Neuronal stem cell (in vitro differentiated cells): Measurements from ENCODE around the gene ANKZF1.
A peak's percentile ranks its signal among the peaks of the same experiment; 100 is the strongest.

Source experiments
- DNase-seq: peaks from one replicate; pipeline ENCODE4 v3.0.0-alpha.2; 2013; ENCODE audit warnings: low spot score
- H2AFZ ChIP-seq: one replicate; pipeline ENCODE4 v1.6.1; 2013; ENCODE audit warnings: mild to moderate bottlenecking, low read length, inconsistent platforms
- H2AK5ac ChIP-seq: 2 replicates; pipeline ENCODE4 v1.6.1; 2013; ENCODE audit warnings: low read depth, mild to moderate bottlenecking, inconsistent platforms, low read length, moderate library complexity, mixed read lengths
- H2BK120ac ChIP-seq: 2 replicates; pipeline ENCODE4 v1.6.1; 2013; ENCODE audit warnings: low read depth, mild to moderate bottlenecking, inconsistent platforms, low read length, moderate library complexity, mixed read lengths
- H2BK12ac ChIP-seq: one replicate; pipeline ENCODE4 v1.6.1; 2013; ENCODE audit warnings: low read length, inconsistent platforms
- H2BK15ac ChIP-seq: 2 replicates; pipeline ENCODE4 v1.6.1; 2013; ENCODE audit warnings: mild to moderate bottlenecking, low read length, inconsistent platforms, mixed read lengths
- H2BK5ac ChIP-seq: one replicate; pipeline ENCODE4 v1.6.1; 2013; ENCODE audit warnings: inconsistent platforms, mild to moderate bottlenecking, low read length, moderate library complexity
- H3K14ac ChIP-seq: one replicate; pipeline ENCODE4 v1.6.1; 2013; ENCODE audit warnings: low read length, inconsistent platforms
- H3K18ac ChIP-seq: 2 replicates; pipeline ENCODE4 v1.6.1; 2013; ENCODE audit warnings: low read length, inconsistent platforms
- H3K23ac ChIP-seq: 2 replicates; pipeline ENCODE4 v1.6.1; 2013; ENCODE audit warnings: low read depth, mild to moderate bottlenecking, mixed read lengths, low read length, inconsistent platforms; ENCODE audit not compliant: poor library complexity
- H3K27ac ChIP-seq: replicated peaks from 3 replicates; pipeline ENCODE4 v1.5.1; 2013; ENCODE audit warnings: low read length, inconsistent platforms
- H3K27me3 ChIP-seq, 3 experiments: 2 replicates each; pipeline ENCODE4 v1.6.1; 2013; ENCODE audit warnings: low read length in 3 of 3, mild to moderate bottlenecking in 2 of 3, inconsistent platforms in 1 of 3, low read depth in 1 of 3, mixed read lengths in 1 of 3, moderate library complexity in 1 of 3; ENCODE audit not compliant: control insufficient read depth in 3 of 3, insufficient read depth in 3 of 3
- H3K36me3 ChIP-seq, 2 donors: replicated peaks in 1 of 2; 2 replicates each; pipeline ENCODE4 v1.6.1; 2013; ENCODE audit warnings: low read length in 2 of 2; ENCODE audit not compliant: control insufficient read depth in 2 of 2, insufficient read depth in 2 of 2
- H3K4ac ChIP-seq: 2 replicates; pipeline ENCODE4 v1.6.1; 2013; ENCODE audit warnings: inconsistent platforms, mild to moderate bottlenecking, low read length, moderate library complexity
- H3K4me1 ChIP-seq, 2 donors: 1 replicate in 1 of 2; 2 replicates in 1 of 2; pipeline ENCODE4 v1.6.1; 2013; ENCODE audit warnings: low read length in 2 of 2, low read depth in 1 of 2; ENCODE audit not compliant: control insufficient read depth in 2 of 2, insufficient read depth in 1 of 2
- H3K4me2 ChIP-seq: one replicate; pipeline ENCODE4 v1.6.1; 2013; ENCODE audit warnings: mild to moderate bottlenecking, low read length, inconsistent platforms; ENCODE audit not compliant: insufficient read depth, poor library complexity, severe bottlenecking
- H3K4me3 ChIP-seq, 2 donors: 2 replicates each; pipeline ENCODE4 v1.5.1; 2013; ENCODE audit warnings: low read length in 2 of 2, mild to moderate bottlenecking in 2 of 2, inconsistent platforms in 1 of 2, moderate library complexity in 1 of 2
- H3K79me1 ChIP-seq: one replicate; pipeline ENCODE4 v1.6.1; 2013; ENCODE audit warnings: low read depth, mild to moderate bottlenecking, inconsistent platforms, low read length, moderate library complexity
- H3K9ac ChIP-seq: one replicate; pipeline ENCODE4 v1.6.1; 2013; ENCODE audit warnings: mild to moderate bottlenecking, low read depth, low read length, inconsistent platforms; ENCODE audit not compliant: poor library complexity
- H3K9me3 ChIP-seq, 2 donors: replicated peaks in 1 of 2; 2 replicates each; pipeline versions ENCODE3 to v1.6.1; 2013; ENCODE audit warnings: low read length in 2 of 2, mild to moderate bottlenecking in 2 of 2, inconsistent platforms in 1 of 2, low read depth in 1 of 2, mixed read lengths in 1 of 2, moderate library complexity in 1 of 2; ENCODE audit not compliant: control insufficient read depth in 2 of 2, insufficient read depth in 1 of 2
- H4K8ac ChIP-seq: one replicate; pipeline ENCODE4 v1.6.1; 2013; ENCODE audit warnings: low read depth, mild to moderate bottlenecking, inconsistent platforms, low read length, moderate library complexity
- H4K91ac ChIP-seq: one replicate; pipeline ENCODE4 v1.6.1; 2013; ENCODE audit warnings: low read length, low read depth, mild to moderate bottlenecking, inconsistent platforms; ENCODE audit not compliant: poor library complexity
- WGBS, 2 donors: extraction: QIAGEN DNeasy Blood & Tissue Kit; methylation state at CpG; one replicate each; pipeline ENCODE4 v1.1.7; 2013; ENCODE audit warnings: missing lambda C conversion rate in 2 of 2, mixed read lengths in 1 of 2; ENCODE audit not compliant: insufficient read length in 2 of 2, insufficient replicate concordance in 1 of 2; ENCODE audit errors: extremely low coverage in 2 of 2; 5-methylcytosine and 5-hydroxymethylcytosine counted together

ANKZF1 gene

GRCh38 chr2:219268294-219268693 lies 38.7 kb downstream of the ANKZF1 start:
- Histone ChIP-seq H3K36me3 (no peaks in the 10 kb centered on the region), H3K4me1 (no peaks in the 10 kb centered on the region), H3K27ac (no peak overlapping the region), H2BK15ac (no peak overlapping the region), H3K9me3 (no peaks in the 10 kb centered on the region), H2BK5ac (no peak overlapping the region), H3K9ac (no peak overlapping the region), H2BK120ac (no peak overlapping the region), H2AK5ac (no peak overlapping the region), H3K4me2 (no peak overlapping the region), H4K91ac (no peak overlapping the region), H3K4me3 (no peak overlapping the region), H2BK12ac (no peak overlapping the region), H3K4ac (no peak overlapping the region), H4K8ac (no peak overlapping the region), H2AFZ (no peak overlapping the region), H3K18ac (no peak overlapping the region), H3K14ac (no peak overlapping the region), H3K23ac (no peak overlapping the region), H3K27me3 (peaks cover 0 to 68% (median 2%) of the 10 kb centered on the region in 3 experiments), H3K79me1 (peaks cover 3% of the 10 kb centered on the region)
- no peak for DNase-seq
- WGBS, 2 donors, result no CpG with 5 or more reads among the region's 2 CpGs

GRCh38 chr2:219269362-219270054 lies 39.9 kb downstream of the ANKZF1 start:
- Histone ChIP-seq H2BK15ac (no peak overlapping the region), H2AFZ (no peak overlapping the region), H2BK5ac (no peak overlapping the region), H3K27ac (no peak overlapping the region), H3K4ac (peak overlapping the region; percentile 47), H3K9me3 (no peaks in the 10 kb centered on the region), H2AK5ac (no peak overlapping the region), H3K4me1 (peaks cover 3 to 6% of the 10 kb centered on the region in 2 donors), H4K8ac (no peak overlapping the region), H3K14ac (no peak overlapping the region), H4K91ac (no peak overlapping the region), H3K4me3 (no peak overlapping the region), H3K36me3 (no peaks in the 10 kb centered on the region), H3K23ac (peak overlapping the region; percentile 3), H2BK120ac (no peak overlapping the region), H3K9ac (no peak overlapping the region), H3K4me2 (no peak overlapping the region), H3K27me3 (peaks cover 0 to 62% (median 2%) of the 10 kb centered on the region in 3 experiments), H3K79me1 (peaks cover 3% of the 10 kb centered on the region), H2BK12ac (no peak overlapping the region), H3K18ac (no peak overlapping the region)
- DNase-seq, result no peak
- no CpG with 5 or more reads among the region's 8 CpGs for WGBS, 2 donors

GRCh38 chr2:219270055-219270372 lies 40.4 kb downstream of the ANKZF1 start:
- Histone ChIP-seq H3K18ac (no peak overlapping the region), H3K9me3 (no peaks in the 10 kb centered on the region), H3K4ac (no peak overlapping the region), H3K27ac (no peak overlapping the region), H4K8ac (no peak overlapping the region), H3K27me3 (peaks cover 0 to 58% (median 2%) of the 10 kb centered on the region in 3 experiments), H3K4me2 (no peak overlapping the region), H3K79me1 (peaks cover 3% of the 10 kb centered on the region), H4K91ac (no peak overlapping the region), H2BK12ac (no peak overlapping the region), H2BK120ac (no peak overlapping the region), H2BK15ac (no peak overlapping the region), H3K36me3 (no peaks in the 10 kb centered on the region), H3K23ac (no peak overlapping the region), H3K4me1 (peaks cover 3 to 8% of the 10 kb centered on the region in 2 donors), H2AFZ (no peak overlapping the region), H3K14ac (no peak overlapping the region), H2AK5ac (no peak overlapping the region), H2BK5ac (no peak overlapping the region), H3K4me3 (no peak overlapping the region), H3K9ac (peak overlapping the region; percentile 71)
- WGBS, 2 donors, result no CpG with 5 or more reads among the region's 5 CpGs
- DNase-seq, result no peak

- Histone ChIP-seq H2AFZ (no peak overlapping the region), H3K18ac (no peak overlapping the region), H3K36me3 (no peaks in the 10 kb centered on the region), H3K79me1 (peaks cover 3% of the 10 kb centered on the region), H2BK12ac (no peak overlapping the region), H2BK5ac (no peak overlapping the region), H2BK15ac (no peak overlapping the region), H3K4ac (no peak overlapping the region), H3K9me3 (no peaks in the 10 kb centered on the region), H3K4me2 (no peak overlapping the region), H3K27me3 (peaks cover 0 to 59% (median 2%) of the 10 kb centered on the region in 3 experiments), H2BK120ac (no peak overlapping the region), H2AK5ac (no peak overlapping the region), H4K8ac (no peak overlapping the region), H3K4me3 (no peak overlapping the region), H4K91ac (no peak overlapping the region), H3K27ac (no peak overlapping the region), H3K23ac (no peak overlapping the region), H3K9ac (no peak overlapping the region), H3K14ac (no peak overlapping the region), H3K4me1 (peaks cover 3 to 8% of the 10 kb centered on the region in 2 donors)
- no CpG with 5 or more reads among the region's 2 CpGs for WGBS, 2 donors
- no peak for DNase-seq
Measured at GRCh38 chr2:219271021-219271420, 41.4 kb downstream of the ANKZF1 start.
